K562 (cell line): ENCODE data around the gene SPPL3. TPM values are rescaled to one million over a fixed set of nuclear protein-coding genes. Genes with fewer than 3 reads are reported as not detected.
A peak's percentile ranks its signal among the peaks of the same experiment; 100 is the strongest.

Experiments
- GABPA ChIP-seq: fragments of 200-800 bp; sonication (Bioruptor generic); conservative IDR thresholded peaks from 2 replicates; pipeline ENCODE4 v1.6.1; 2016; ENCODE audit warnings: low read depth, missing genetic modification characterization, missing compliant biosample characterization
- KLF16 ChIP-seq: IDR thresholded peaks from 2 replicates; pipeline ENCODE4 v1.6.1; 2016; ENCODE audit warnings: antibody characterized with exemption
- RAD21 ChIP-seq, 2 experiments: fragments of 250-450 bp in 1 of 2; fragments of 450-650 bp in 1 of 2; sonication (Bioruptor Pico) in 1 of 2; formaldehyde crosslinking in 1 of 2; IDR thresholded peaks in 1 of 2; conservative IDR thresholded peaks in 1 of 2; 2 replicates each; pipeline versions ENCODE4 v1.4.0 to v1.8.0; 2020 to 2022; ENCODE audit warnings: mild to moderate bottlenecking in 2 of 2, moderate library complexity in 1 of 2
- SMC3 ChIP-seq: conservative IDR thresholded peaks from 2 replicates; pipeline ENCODE4 v1.6.1; 2011; ENCODE audit warnings: low read depth, low read length, improper control_type of control experiment; ENCODE audit not compliant: insufficient read depth
- SRF ChIP-seq, 2 experiments: fragments of 250-450, 450-650 bp in 1 of 2; sonication (Bioruptor Pico) in 1 of 2; sonication (generic) in 1 of 2; formaldehyde crosslinking; IDR thresholded peaks; 2 replicates each; pipeline versions ENCODE4 v1.5.0 to v1.5.1; 2020 to 2022; ENCODE audit warnings: mild to moderate bottlenecking in 1 of 2, missing genetic modification reagents in 1 of 2
- XRCC4 ChIP-seq: IDR thresholded peaks from one replicate; pipeline ENCODE4 v1.6.1; 2011; ENCODE audit not compliant: insufficient read depth, insufficient read length; ENCODE audit errors: extremely low read depth
- XRCC5 ChIP-seq: fragments of 200-400 bp; formaldehyde crosslinking; IDR thresholded peaks from 2 replicates; pipeline ENCODE4 v1.6.1; 2017; ENCODE audit warnings: low read depth, mild to moderate bottlenecking, low read length
- polyA plus RNA-seq, 8 experiments: library from polyadenylated mRNA; depleted of rRNA in 4 of 8; stranded (reverse) in 5 of 8; unstranded in 3 of 8; fragments of >200 nt; fragmentation: Nextera tagmentation in 2 of 8; fragmentation: Illumina TruSeq in 1 of 8; extraction: Ambion mirVana in 2 of 8; extraction: Trizol in 1 of 8; gene quantifications; 2 replicates each; pipeline versions ENCODE4 v1.2.1 to v1.2.3, GENCODE V29; 2011 to 2014; ENCODE audit warnings: inconsistent platforms in 1 of 8, missing spikeins in 1 of 8
- total RNA-seq, 7 experiments: library from RNA; depleted of rRNA in 6 of 7; stranded (reverse); fragments of >200 nt in 6 of 7; fragmentation: Illumina TruSeq in 2 of 7; extraction: Trizol in 2 of 7; gene quantifications; 2 replicates each; pipeline versions ENCODE4 v1.2.1 to v1.2.3, GENCODE V29; 2011 to 2021; ENCODE audit warnings: low replicate concordance in 1 of 7
- TF ChIP-seq, protein P1 (sequence below), 3 experiments: fragments of 200-800 bp in 1 of 3; fragments of 250-450 bp in 1 of 3; fragments of 450-650 bp in 1 of 3; sonication (Bioruptor Pico) in 1 of 3; sonication (Bioruptor generic) in 1 of 3; formaldehyde crosslinking in 1 of 3; IDR thresholded peaks; 2 replicates each; pipeline versions ENCODE4 v1.6.1 to v1.8.0; 2016 to 2022; ENCODE audit warnings: mild to moderate bottlenecking in 2 of 3, missing genetic modification characterization in 2 of 3, missing compliant biosample characterization in 1 of 3, moderate library complexity in 1 of 3
- TF ChIP-seq, protein P2 (sequence below): fragments of 450-650 bp; formaldehyde crosslinking; IDR thresholded peaks from 2 replicates; pipeline ENCODE4 v1.4.0; 2020; ENCODE audit warnings: mild to moderate bottlenecking, moderate library complexity
- TF ChIP-seq, protein P3 (sequence below), 3 experiments: IDR thresholded peaks in 2 of 3; conservative IDR thresholded peaks in 1 of 3; 2 replicates each; pipeline ENCODE4 v1.5.1; 2011 to 2012; ENCODE audit warnings: low read length in 3 of 3, mild to moderate bottlenecking in 3 of 3, control low read depth in 2 of 3, improper control_type of control experiment in 1 of 3, inconsistent platforms in 1 of 3, low read depth in 1 of 3, mixed read lengths in 1 of 3, moderate library complexity in 1 of 3; ENCODE audit not compliant: insufficient read depth in 2 of 3

Gene SPPL3
- total and polyA plus RNA-seq, 9 of the 15 experiments (the other 6 are each of a cell fraction or from before 2014, with no cell fraction given): 2.9 to 32.1 (median 7.1) TPM

DNA sequence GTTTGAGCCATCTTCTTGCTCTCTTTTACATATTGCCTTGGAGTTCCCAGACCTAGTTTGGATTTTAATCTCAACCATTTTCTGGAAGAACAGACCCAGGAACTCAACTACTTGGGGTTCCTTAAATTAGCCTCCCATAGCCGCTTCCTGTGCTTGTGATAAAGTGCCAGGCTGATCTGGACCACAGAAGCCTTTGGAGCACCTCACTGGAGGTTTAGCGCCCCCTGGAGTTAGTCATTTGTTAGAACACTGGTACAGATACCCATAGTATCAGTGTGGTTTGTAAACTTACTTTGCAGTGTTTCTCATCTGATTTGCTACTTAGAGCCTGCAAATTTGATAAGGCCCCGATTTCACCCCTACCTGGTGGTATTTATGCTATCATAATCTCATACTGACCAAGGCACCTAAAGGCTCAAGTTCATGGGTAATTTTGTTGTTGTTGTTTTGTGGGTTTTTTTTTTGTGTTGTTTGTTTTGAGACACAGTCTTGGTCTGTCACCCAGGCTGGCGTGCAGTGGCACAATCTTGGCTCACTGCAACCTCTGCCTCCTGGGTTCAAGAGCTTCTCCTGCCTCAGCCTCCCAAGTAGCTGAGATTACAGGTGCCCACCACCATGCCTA, 190.2 kb downstream of the SPPL3 start (continued):
- TF ChIP-seq, protein P1, sequence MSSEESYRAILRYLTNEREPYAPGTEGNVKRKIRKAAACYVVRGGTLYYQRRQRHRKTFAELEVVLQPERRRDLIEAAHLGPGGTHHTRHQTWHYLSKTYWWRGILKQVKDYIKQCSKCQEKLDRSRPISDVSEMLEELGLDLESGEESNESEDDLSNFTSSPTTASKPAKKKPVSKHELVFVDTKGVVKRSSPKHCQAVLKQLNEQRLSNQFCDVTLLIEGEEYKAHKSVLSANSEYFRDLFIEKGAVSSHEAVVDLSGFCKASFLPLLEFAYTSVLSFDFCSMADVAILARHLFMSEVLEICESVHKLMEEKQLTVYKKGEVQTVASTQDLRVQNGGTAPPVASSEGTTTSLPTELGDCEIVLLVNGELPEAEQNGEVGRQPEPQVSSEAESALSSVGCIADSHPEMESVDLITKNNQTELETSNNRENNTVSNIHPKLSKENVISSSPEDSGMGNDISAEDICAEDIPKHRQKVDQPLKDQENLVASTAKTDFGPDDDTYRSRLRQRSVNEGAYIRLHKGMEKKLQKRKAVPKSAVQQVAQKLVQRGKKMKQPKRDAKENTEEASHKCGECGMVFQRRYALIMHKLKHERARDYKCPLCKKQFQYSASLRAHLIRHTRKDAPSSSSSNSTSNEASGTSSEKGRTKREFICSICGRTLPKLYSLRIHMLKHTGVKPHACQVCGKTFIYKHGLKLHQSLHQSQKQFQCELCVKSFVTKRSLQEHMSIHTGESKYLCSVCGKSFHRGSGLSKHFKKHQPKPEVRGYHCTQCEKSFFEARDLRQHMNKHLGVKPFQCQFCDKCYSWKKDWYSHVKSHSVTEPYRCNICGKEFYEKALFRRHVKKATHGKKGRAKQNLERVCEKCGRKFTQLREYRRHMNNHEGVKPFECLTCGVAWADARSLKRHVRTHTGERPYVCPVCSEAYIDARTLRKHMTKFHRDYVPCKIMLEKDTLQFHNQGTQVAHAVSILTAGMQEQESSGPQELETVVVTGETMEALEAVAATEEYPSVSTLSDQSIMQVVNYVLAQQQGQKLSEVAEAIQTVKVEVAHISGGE (CRISPR knock-in tag; IDR thresholded peaks at IDR 0.05): peak in 1 of 3 experiments; percentile 71; a peak in 2 of 6 replicates
- peak; percentile 37; the same call in 1 of the 2 replicates for TF ChIP-seq KLF16
- peak; percentile 64; the same call in 1 of the 2 replicates for TF ChIP-seq XRCC5
- peak; percentile 77 to 81 for TF ChIP-seq RAD21 (CRISPR knock-in tag; conservative IDR thresholded peaks at IDR 0.05 in 1 of 2, IDR thresholded peaks at IDR 0.05 in 1 of 2)
- peak; percentile 59 for TF ChIP-seq GABPA (tag)
- TF ChIP-seq, protein P2, sequence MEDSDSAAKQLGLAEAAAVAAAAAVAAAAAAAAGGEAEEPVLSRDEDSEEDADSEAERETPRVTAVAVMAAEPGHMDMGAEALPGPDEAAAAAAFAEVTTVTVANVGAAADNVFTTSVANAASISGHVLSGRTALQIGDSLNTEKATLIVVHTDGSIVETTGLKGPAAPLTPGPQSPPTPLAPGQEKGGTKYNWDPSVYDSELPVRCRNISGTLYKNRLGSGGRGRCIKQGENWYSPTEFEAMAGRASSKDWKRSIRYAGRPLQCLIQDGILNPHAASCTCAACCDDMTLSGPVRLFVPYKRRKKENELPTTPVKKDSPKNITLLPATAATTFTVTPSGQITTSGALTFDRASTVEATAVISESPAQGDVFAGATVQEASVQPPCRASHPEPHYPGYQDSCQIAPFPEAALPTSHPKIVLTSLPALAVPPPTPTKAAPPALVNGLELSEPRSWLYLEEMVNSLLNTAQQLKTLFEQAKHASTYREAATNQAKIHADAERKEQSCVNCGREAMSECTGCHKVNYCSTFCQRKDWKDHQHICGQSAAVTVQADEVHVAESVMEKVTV (CRISPR knock-in tag): peak; percentile 65
- TF ChIP-seq XRCC4: no peak
- TF ChIP-seq SMC3: peak; percentile 74
- no peak for TF ChIP-seq SRF (CRISPR knock-in tag; IDR thresholded peaks at IDR 0.05)
- TF ChIP-seq, protein P3, sequence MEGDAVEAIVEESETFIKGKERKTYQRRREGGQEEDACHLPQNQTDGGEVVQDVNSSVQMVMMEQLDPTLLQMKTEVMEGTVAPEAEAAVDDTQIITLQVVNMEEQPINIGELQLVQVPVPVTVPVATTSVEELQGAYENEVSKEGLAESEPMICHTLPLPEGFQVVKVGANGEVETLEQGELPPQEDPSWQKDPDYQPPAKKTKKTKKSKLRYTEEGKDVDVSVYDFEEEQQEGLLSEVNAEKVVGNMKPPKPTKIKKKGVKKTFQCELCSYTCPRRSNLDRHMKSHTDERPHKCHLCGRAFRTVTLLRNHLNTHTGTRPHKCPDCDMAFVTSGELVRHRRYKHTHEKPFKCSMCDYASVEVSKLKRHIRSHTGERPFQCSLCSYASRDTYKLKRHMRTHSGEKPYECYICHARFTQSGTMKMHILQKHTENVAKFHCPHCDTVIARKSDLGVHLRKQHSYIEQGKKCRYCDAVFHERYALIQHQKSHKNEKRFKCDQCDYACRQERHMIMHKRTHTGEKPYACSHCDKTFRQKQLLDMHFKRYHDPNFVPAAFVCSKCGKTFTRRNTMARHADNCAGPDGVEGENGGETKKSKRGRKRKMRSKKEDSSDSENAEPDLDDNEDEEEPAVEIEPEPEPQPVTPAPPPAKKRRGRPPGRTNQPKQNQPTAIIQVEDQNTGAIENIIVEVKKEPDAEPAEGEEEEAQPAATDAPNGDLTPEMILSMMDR (IDR thresholded peaks at IDR 0.05 in 2 of 3, conservative IDR thresholded peaks at IDR 0.05 in 1 of 3; ENCODE audit: insufficient read depth in 2 of 3, low read depth in 1 of 3, low read length in 3 of 3): peak; percentile 81 to 88 (median 83)
